ENCODE data around the gene ACAP1.
"Not testable (repeated sequence)": the region's sequence is repeated elsewhere in the genome, so short reads cannot be mapped to it uniquely, and the experiment has no call there.

Gene ACAP1

GRCh38 chr17:7329997-7330637 is 6.2 kb upstream of the ACAP1 start:
- peak; percentile 60 to 85 (median 68) for DNase-seq

DNA sequence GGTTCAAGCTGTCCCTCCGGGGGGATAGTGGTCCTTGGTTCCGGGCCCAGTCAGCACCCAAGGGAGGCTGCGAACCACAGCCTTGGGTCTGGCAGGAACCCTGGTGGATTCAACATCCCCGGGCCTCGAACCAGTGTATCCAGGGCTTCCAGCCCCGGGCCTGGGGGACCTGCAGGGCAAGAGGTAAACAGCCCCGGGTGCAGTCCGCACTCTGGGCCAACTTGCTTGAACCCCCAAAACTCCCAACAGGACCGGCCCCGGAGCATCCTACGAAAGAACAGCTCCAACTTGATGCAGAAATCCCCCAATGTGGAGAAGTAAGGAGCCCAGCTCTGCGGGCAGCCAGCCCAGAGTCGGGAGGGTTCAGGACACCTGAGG is 5.7 kb upstream of the ACAP1 start:
- DNase-seq, result no peak

DNA sequence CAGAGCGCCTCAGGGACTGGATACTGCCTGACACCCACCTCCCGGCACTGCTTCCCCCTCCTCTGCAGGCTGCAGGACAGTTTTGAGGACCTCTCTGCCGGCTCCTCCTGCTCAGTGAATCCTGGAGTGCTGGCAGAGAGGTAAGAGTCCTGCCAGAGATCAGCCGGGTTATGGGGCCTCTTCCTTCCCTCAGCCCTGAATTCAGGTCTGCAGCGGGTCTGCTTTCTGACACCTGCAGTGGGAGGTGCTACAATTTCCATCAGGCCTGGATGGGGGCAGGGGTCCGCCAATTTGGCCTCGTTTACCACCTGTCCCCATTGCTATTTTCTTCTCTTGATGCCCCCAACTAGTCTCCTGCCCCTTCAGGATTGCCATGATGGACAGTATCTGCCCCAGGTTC is 4.2 kb upstream of the ACAP1 start:
- DNase-seq, result no peak

DNA sequence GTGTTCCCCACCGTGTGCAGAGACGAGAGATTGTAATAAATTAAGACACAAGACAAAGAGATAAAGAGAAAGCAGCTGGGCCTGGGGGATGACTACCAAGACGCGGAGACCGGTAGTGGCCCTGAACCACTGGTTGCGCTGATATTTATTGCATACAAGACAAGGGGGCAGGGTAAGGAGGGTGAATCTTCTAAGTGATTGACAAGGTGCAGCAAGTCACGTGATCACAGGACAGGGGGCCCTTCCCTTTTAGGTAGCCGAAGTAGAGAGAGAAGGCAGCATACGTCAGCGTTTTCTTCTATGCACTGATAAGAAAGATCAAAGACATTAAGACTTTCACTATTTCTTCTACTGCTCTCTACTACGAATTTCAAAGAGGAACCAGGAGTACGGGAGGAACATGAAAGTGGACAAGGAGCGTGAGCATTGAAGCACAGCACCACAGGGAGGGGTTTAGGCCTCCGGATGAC is 3.7 kb upstream of the ACAP1 start:
- peak in 1 of 5 donors; percentile 46 for DNase-seq

DNA sequence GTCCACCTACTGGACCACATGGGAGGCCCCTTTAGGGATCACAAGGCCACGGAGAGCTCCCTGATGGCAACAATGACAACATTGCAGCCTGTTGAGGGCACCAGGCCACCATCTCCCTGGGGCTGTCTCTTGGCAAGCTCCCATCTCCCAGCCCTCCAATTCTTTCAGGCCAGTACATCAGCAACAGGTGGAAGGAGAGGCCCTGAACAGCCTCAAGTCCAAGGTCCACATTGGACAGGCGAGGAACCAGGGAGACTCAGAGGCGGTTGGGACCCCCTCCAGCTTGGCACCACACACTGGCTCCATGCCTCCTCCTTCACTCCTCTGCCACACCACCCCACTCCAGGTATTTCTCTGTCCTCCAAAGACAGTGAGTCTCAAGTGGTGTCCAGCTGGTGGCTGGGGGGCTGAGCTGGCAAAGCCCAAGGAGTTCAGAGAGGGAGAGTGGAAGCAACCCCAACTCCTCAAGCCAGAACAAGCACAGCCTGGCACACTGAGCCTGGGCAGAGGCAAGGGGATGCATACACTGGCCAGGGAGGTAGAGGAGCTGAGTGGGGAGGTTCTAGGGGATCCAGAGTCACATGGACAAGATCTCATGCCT is 1.3 kb upstream of the ACAP1 start:
- DNase-seq, result no peak

- not testable (repeated sequence) for DNase-seq
Observed at GRCh38 chr17:7335765-7336164, 564 bp upstream of the ACAP1 start.

- not testable (repeated sequence) for DNase-seq
Observed at GRCh38 chr17:7337600-7337999, 1.3 kb downstream of the ACAP1 start.

DNA sequence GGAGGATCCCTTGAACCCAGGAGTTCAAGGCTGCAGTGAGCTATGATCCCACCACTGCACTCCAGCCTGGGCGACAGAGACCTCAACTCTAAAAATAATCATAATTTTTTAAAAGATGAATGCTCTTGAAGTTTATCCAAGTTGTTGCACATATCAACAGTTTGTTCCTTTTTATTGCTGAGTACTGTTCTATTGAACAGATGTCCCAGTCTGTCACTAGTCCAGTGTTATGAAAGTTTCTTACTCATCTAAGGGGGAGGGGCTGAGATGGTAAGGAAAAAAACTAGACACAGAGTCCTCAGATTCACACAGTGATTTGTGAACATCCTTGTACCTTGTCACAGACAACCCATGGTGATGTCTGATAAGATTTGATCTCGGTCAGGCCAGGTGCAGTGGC is 3.9 kb downstream of the ACAP1 start:
- no peak for DNase-seq

DNA sequence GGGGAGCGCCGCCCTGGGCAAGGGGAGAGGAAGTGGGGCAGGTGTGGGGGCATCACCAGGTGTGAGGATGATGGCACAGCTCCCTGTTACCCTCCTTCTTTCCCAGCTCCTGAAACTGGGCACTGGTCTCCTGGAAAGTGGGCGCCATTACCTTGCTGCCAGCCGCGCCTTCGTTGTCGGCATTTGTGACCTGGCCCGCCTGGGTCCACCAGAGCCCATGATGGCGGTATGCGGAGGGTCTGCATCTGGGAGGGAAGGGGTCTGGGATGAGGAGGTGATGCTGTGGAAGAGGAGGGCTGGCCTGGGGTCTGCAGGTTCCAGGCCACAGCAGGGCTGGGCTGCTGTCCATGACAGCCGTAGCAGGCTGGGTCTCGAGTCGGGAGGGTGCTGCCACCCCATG is 5.5 kb downstream of the ACAP1 start:
- DNase-seq, result no peak

DNA sequence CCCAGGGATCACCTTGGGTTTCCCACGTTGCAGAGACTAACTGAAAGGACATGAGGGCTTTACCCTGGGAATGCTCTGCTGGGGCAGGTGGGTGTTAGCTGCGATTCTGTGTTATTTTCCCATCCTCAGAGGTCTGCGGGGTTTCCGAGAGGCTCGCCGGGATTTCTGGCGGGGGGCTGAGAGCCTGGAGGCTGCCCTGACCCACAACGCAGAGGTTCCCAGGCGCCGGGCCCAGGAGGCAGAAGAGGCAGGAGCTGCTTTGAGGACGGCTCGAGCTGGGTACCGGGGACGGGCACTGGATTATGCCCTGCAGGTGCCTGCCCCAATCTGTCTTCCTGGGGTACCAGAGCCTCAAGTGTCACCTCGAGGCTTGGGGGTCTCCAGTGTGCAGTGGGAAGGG is 6.9 kb downstream of the ACAP1 start:
- no peak for DNase-seq

GRCh38 chr17:7346761-7347614 is 10.7 kb downstream of the ACAP1 start:
- DNase-seq, result no peak

DNA sequence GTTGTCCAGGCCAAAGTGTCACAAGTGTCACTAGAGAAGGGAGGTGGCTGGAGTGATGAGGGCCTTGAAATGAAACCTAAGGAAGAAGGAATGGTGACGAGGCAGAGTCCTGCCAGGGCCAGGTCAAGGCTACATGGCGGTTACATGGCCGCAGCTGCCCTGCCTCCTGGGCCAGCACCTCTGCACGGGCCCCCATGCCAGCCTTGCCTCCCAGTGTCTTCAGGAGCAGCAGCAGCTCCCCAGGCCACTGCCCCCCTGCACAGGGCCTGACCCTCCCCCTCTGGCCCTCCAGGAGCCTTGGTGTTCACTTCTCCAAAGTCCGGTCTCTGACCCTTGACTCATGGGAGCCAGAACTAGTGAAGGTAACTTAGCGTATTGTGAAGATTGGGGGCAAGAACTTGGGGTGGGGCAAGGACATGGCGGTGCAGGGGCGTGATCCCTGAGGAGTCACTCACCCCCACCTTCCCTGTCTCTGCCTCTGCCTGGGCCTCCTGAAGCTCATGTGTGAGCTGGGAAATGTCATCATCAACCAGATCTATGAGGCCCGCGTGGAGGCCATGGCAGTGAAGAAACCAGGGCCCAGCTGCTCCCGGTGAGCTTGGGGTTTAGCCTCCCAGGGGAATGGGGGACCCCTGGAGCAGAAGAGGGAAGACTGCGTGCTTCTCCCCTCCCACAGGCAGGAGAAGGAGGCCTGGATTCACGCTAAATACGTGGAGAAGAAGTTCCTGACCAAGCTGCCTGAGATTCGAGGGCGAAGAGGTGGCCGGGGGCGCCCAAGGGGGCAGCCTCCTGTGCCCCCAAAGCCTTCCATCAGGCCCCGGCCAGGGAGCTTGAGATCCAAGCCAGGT is 11.5 kb downstream of the ACAP1 start:
- no peak for DNase-seq

DNA sequence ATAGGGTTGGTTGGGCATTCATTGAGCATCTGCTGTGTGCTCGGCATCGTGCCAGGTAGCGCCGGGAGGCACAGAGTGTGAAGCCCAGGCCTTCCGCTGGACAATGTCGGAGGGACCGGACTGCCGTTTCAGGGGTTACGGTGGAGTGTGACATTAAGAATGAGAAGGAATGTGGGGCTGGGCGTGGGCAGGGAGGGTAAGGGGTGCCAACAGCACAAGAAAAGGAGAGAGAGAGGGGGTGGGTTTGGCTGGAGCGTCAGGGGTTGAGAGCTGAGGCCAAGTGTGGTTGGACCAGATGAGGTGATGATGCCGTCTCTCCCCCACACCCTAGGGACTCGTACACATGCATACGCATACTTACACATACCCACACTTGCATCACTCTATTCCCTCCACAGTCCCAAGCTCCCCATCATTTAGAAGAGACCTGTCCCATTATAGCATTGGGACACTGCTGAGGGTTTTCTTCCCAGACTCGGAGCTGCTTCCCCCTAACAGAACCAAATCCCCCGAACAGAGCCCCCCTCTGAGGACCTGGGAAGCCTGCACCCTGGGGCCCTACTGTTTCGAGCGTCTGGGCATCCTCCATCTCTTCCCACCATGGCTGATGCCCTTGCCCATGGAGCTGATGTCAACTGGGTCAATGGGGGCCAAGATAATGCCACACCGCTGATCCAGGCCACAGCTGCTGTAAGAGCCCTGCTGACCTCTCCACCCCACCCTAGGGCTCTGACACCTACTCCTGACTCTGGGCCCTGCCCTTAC is 12.3 kb downstream of the ACAP1 start:
- DNase-seq, result no peak

DNA sequence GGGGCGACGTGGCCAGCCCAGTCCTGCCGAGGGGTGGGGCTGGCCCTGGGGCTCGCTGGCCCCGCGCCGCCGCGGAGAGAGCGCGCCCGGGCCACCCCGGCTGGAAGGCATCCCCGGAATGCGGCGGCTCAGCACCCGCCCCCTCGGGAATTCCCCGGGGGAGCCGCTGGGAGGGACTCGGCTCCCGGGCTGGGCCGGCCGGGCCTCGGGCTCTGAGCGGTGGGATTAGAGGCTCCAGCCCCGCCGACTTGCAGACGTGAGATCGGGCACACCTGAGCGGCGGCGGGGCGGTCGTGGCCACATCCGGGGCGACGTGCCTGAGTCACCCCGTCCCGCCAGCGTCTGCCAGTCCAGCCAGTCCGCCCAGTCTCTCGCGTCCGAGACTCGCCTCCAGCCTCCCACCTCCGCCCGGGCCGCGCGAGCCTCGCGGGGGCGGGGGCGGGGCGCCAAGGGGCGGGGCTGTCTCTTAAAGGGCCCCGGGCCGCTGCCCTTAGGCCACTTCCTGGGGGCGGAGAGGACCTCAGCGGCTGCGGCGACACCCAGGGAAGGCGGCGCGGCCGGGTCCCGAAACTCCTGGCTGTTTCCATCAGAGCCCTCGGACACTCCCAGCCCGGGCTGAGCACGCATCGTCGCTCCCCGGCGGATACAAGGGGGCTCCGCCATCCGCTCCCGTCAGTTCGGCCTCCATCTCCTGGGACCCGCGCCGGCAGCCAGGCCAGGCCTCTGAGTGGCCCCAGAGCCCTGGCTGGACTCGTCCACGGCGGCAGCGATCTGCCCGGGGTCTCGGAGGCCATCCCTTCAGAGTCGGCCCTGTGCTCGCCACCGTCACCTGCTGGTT is 15.6 kb downstream of the ACAP1 start, which contains the start of gene KCTD11:
Gene KCTD11 (plus strand): TSS at position 498 of the 838 bp plus-strand sequence.
- DNase-seq, result peak; percentile 58 to 80 (median 76)

DNA sequence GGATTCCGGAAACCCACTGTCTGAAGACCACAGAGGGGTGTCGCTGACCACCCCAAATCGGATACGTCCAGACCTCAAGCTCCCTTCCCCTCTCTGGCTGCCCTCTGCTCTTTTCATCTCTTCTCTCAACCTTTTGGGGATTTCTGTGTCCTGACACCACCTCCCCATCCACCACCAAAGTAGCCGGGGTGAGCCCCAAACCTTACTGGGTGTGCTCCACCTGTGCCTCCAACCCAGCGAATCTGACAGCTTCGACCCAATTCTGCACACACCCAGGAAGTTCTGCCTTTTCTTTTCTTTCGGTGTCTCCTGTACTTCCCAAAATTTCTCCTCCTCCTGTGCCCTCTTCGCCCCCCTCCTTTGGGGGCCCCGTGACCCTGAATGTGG is 16.2 kb downstream of the ACAP1 start:
- no peak for DNase-seq

GRCh38 chr17:7352910-7353635 is 16.7 kb downstream of the ACAP1 start:
- no peak for DNase-seq

- no peak for DNase-seq
Observed at GRCh38 chr17:7354262-7354843, 18.0 kb downstream of the ACAP1 start.

- DNase-seq, result no peak
Observed at GRCh38 chr17:7355053-7355452, 18.7 kb downstream of the ACAP1 start, which contains the start of gene TMEM95. TSS of gene TMEM95 (plus strand) at chr17:7355156. CDS start at chr17:7355205, 49 bp downstream.

DNA sequence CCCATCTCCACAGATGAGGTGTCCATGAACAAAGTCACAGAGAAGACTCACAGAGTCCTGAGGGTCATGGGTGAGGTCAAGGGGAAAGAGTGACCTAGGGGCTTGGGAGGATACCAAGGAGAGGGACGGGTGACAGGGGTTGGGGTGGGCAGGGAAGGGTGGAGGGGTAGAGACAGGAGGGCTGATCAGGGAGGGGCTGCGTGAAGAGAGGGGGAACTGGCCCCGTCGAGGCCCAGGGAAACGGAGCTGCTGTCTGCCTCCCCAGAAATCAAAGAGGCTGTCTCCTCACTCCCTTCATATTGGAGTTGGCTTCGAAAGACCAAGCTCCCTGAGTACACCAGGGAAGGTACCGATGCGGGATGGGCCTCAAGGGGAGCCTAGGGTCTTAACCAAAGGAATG is 19.2 kb downstream of the ACAP1 start:
- no peak for DNase-seq

GRCh38 chr17:7356072-7356549 is 19.8 kb downstream of the ACAP1 start:
- DNase-seq, result peak; percentile 60 to 85 (median 77)
